ENCODE data around the gene ZDHHC5.
A peak's percentile ranks its signal among the peaks of the same experiment; 100 is the strongest.
"Not testable (repeated sequence)": the region's sequence is repeated elsewhere in the genome, so short reads cannot be mapped to it uniquely, and the experiment has no call there.

Gene ZDHHC5

DNA sequence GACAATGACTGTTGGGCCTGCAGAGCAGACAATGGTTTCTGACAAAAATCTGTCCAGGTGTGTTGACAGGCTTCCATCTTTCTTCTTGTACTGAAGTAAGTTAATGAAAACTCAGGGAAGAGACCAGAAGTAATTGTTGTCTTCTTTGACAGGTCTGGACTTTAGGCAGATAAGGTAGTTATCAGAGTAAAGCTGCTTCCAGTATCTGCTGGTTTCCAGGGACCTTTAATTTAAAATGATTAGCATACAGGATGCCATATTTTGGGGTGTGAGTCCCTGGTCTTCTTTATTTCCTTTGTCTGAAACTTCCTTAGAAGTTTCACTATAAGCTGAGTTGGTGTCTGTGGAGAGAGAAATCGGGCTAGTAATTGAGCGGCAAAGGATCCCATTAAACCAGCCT is 45.9 kb downstream of the ZDHHC5 start:
- no peak for TF ChIP-seq ZNF544 (tag by site-specific recombination; IDR thresholded peaks at IDR 0.05)
- no peak for TF ChIP-seq ZNF623 (tag by site-specific recombination; IDR thresholded peaks at IDR 0.05)
- no peak for TF ChIP-seq ZNF221 (tag by site-specific recombination; IDR thresholded peaks at IDR 0.05; ENCODE audit: borderline replicate concordance)
- no peak for TF ChIP-seq ZNF292 (tag by site-specific recombination; IDR thresholded peaks at IDR 0.05; ENCODE audit: borderline replicate concordance, low read depth)
- no peak for TF ChIP-seq YY1 (tag by site-specific recombination; IDR thresholded peaks at IDR 0.05)
- TF ChIP-seq ZNF660 (tag by site-specific recombination; IDR thresholded peaks at IDR 0.05), result no peak
- TF ChIP-seq ZNF416 (tag by site-specific recombination; IDR thresholded peaks at IDR 0.05), result no peak
- TF ChIP-seq ZFP3 (tag by site-specific recombination; IDR thresholded peaks at IDR 0.05; ENCODE audit: low read depth), result no peak
- TF ChIP-seq, protein P1, sequence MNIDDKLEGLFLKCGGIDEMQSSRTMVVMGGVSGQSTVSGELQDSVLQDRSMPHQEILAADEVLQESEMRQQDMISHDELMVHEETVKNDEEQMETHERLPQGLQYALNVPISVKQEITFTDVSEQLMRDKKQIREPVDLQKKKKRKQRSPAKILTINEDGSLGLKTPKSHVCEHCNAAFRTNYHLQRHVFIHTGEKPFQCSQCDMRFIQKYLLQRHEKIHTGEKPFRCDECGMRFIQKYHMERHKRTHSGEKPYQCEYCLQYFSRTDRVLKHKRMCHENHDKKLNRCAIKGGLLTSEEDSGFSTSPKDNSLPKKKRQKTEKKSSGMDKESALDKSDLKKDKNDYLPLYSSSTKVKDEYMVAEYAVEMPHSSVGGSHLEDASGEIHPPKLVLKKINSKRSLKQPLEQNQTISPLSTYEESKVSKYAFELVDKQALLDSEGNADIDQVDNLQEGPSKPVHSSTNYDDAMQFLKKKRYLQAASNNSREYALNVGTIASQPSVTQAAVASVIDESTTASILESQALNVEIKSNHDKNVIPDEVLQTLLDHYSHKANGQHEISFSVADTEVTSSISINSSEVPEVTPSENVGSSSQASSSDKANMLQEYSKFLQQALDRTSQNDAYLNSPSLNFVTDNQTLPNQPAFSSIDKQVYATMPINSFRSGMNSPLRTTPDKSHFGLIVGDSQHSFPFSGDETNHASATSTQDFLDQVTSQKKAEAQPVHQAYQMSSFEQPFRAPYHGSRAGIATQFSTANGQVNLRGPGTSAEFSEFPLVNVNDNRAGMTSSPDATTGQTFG (tag by site-specific recombination; IDR thresholded peaks at IDR 0.05; ENCODE audit: borderline replicate concordance), result no peak
- TF ChIP-seq ZNF626 (tag by site-specific recombination; IDR thresholded peaks at IDR 0.05), result no peak
- no peak for TF ChIP-seq ZNF596 (tag by site-specific recombination; IDR thresholded peaks at IDR 0.05)
- TF ChIP-seq, protein P2, sequence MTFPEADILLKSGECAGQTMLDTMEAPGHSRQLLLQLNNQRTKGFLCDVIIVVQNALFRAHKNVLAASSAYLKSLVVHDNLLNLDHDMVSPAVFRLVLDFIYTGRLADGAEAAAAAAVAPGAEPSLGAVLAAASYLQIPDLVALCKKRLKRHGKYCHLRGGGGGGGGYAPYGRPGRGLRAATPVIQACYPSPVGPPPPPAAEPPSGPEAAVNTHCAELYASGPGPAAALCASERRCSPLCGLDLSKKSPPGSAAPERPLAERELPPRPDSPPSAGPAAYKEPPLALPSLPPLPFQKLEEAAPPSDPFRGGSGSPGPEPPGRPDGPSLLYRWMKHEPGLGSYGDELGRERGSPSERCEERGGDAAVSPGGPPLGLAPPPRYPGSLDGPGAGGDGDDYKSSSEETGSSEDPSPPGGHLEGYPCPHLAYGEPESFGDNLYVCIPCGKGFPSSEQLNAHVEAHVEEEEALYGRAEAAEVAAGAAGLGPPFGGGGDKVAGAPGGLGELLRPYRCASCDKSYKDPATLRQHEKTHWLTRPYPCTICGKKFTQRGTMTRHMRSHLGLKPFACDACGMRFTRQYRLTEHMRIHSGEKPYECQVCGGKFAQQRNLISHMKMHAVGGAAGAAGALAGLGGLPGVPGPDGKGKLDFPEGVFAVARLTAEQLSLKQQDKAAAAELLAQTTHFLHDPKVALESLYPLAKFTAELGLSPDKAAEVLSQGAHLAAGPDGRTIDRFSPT (tag by site-specific recombination; IDR thresholded peaks at IDR 0.05), result no peak
- no peak for TF ChIP-seq KLF9 (tag by site-specific recombination; IDR thresholded peaks at IDR 0.05; ENCODE audit: low read depth)
- TF ChIP-seq ZNF114 (tag by site-specific recombination; IDR thresholded peaks at IDR 0.05), result no peak
- TF ChIP-seq ZNF211 (tag by site-specific recombination; IDR thresholded peaks at IDR 0.05; ENCODE audit: low read depth), result no peak
- no peak for TF ChIP-seq ZFP41 (tag by site-specific recombination; IDR thresholded peaks at IDR 0.05; ENCODE audit: borderline replicate concordance)
- Histone ChIP-seq H3K9me3 (ENCODE audit: control insufficient read depth, insufficient read depth, low read depth, low read length) (no peaks in the 10 kb centered on the region), H3K4me1 (ENCODE audit: control insufficient read depth, insufficient read depth, low read length) (no peaks in the 10 kb centered on the region), H3K4me3 (ENCODE audit: low read depth, low read length) (peak overlapping the region; percentile 97; the same call in 1 of the 2 replicates), H3K36me3 (ENCODE audit: control insufficient read depth in 2 of 2, insufficient read depth in 1 of 2, low read length in 2 of 2) (peaks cover 0 to 22% of the 10 kb centered on the region in 2 experiments; a peak in 2 of 3 replicates), H3K27ac (ENCODE audit: extremely low read depth, low read depth, low read length) (no peak overlapping the region)
- POLR2A ChIA-PET, result interaction anchor here (0.6 to 1.0 kb wide), 2 partner anchors 27 to 87 kb away, joined by 3 read pairs; partner anchors contain the start of gene SELENOH
- CTCF ChIA-PET, result interaction anchor here (2.7 kb wide), 1 partner anchor 87 kb away, joined by 12 read pairs; no protein-coding TSS in a partner anchor

- H3K9me3 ChIP-seq (ENCODE audit: control insufficient read depth, insufficient read depth, low read depth, low read length); H3K4me3 ChIP-seq (ENCODE audit: low read depth, low read length); CTCF ChIA-PET; POLR2A ChIA-PET; H3K4me1 ChIP-seq (ENCODE audit: control insufficient read depth, insufficient read depth, low read length); H3K27ac ChIP-seq (ENCODE audit: extremely low read depth, low read depth, low read length): not testable (repeated sequence)
- peaks cover 4 to 25% of the 10 kb centered on the region in 2 experiments; a peak in 2 of 3 replicates for H3K36me3 ChIP-seq (ENCODE audit: control insufficient read depth in 2 of 2, insufficient read depth in 1 of 2, low read length in 2 of 2)
Observed at GRCh38 chr11:57716726-57717125, 48.8 kb downstream of the ZDHHC5 start.

DNA sequence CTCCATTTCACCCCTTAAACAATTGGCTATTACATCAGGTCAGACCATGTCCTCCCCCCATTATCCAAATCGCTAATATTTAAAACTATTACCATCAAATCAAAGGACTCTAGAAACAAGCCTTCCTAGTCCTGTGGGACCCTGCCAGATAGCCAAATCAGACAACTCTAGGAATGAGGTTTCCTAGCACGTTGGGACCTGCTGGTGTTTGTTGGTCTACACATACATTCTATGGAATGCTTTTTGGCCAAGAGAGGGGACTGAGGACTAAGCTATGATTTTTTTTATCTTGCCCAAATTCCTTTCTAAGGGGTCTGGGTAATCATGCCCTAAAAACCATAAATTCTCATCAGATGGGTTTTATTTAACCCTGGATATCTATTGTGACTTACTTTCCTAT is 59.3 kb downstream of the ZDHHC5 start:
- ChIA-PET CTCF (interaction anchor here (0.7 to 1.1 kb wide), 2 partner anchors 74 to 172 kb away, joined by 3 read pairs; no protein-coding TSS in a partner anchor), POLR2A (interaction anchor here (1.1 to 1.7 kb wide), 2 partner anchors 9 to 15 kb away, joined by 3 to 5 read pairs; partner anchors contain the start of gene MED19)
- H3K4me3 ChIP-seq (ENCODE audit: low read depth, low read length), result no peak overlapping the region
- H3K4me1 ChIP-seq (ENCODE audit: control insufficient read depth, insufficient read depth, low read length), result no peaks in the 10 kb centered on the region
- H3K27ac ChIP-seq (ENCODE audit: extremely low read depth, low read depth, low read length), result no peak overlapping the region
- peaks cover 0 to 3% of the 10 kb centered on the region in 2 experiments; a peak in 2 of 3 replicates for H3K36me3 ChIP-seq (ENCODE audit: control insufficient read depth in 2 of 2, insufficient read depth in 1 of 2, low read length in 2 of 2)
- H3K9me3 ChIP-seq (ENCODE audit: control insufficient read depth, insufficient read depth, low read depth, low read length), result no peaks in the 10 kb centered on the region
- TF ChIP-seq, protein P3, sequence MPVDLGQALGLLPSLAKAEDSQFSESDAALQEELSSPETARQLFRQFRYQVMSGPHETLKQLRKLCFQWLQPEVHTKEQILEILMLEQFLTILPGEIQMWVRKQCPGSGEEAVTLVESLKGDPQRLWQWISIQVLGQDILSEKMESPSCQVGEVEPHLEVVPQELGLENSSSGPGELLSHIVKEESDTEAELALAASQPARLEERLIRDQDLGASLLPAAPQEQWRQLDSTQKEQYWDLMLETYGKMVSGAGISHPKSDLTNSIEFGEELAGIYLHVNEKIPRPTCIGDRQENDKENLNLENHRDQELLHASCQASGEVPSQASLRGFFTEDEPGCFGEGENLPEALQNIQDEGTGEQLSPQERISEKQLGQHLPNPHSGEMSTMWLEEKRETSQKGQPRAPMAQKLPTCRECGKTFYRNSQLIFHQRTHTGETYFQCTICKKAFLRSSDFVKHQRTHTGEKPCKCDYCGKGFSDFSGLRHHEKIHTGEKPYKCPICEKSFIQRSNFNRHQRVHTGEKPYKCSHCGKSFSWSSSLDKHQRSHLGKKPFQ (tag by site-specific recombination; IDR thresholded peaks at IDR 0.05), result no peak
- TF ChIP-seq ZNF610 (tag by site-specific recombination; IDR thresholded peaks at IDR 0.05; ENCODE audit: borderline replicate concordance) (no peak), ZNF692 (tag by site-specific recombination; IDR thresholded peaks at IDR 0.05) (no peak), MEIS1 (CRISPR knock-in tag; IDR thresholded peaks at IDR 0.05; ENCODE audit: borderline replicate concordance) (no peak), ZNF366 (tag by site-specific recombination; conservative IDR thresholded peaks at IDR 0.05) (no peak), ZNF560 (tag by site-specific recombination; IDR thresholded peaks at IDR 0.05; ENCODE audit: borderline replicate concordance) (no peak)
- TF ChIP-seq, protein P4, sequence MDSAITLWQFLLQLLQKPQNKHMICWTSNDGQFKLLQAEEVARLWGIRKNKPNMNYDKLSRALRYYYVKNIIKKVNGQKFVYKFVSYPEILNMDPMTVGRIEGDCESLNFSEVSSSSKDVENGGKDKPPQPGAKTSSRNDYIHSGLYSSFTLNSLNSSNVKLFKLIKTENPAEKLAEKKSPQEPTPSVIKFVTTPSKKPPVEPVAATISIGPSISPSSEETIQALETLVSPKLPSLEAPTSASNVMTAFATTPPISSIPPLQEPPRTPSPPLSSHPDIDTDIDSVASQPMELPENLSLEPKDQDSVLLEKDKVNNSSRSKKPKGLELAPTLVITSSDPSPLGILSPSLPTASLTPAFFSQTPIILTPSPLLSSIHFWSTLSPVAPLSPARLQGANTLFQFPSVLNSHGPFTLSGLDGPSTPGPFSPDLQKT (IDR thresholded peaks at IDR 0.05; ENCODE audit: borderline replicate concordance, low read depth, low read length), result no peak

Data from HEK293 (cell line).